ENCODE measurements around the gene CALU.

The CALU gene

GRCh38 chr7:128739048-128739962 lies at the start of gene CALU:
Gene CALU (plus strand): TSS chr7:128739359. CDS start chr7:128748584, 9,225 bp downstream.
- DNase-seq (ENCODE audit: low read depth) = peak; percentile 95

GRCh38 chr7:128691227-128691626 lies 47.9 kb upstream of the CALU start:
- no peak for DNase-seq (ENCODE audit: low read depth)

GRCh38 chr7:128692623-128693270 lies 46.4 kb upstream of the CALU start:
- no peak for DNase-seq (ENCODE audit: low read depth)

GRCh38 chr7:128693373-128694015 lies 45.7 kb upstream of the CALU start:
- no peak for DNase-seq (ENCODE audit: low read depth)

- DNase-seq (ENCODE audit: low read depth) = no peak
Measured at GRCh38 chr7:128694738-128695137, 44.4 kb upstream of the CALU start.

- DNase-seq (ENCODE audit: low read depth) = peak; percentile 63
Measured at GRCh38 chr7:128697302-128697905, 41.8 kb upstream of the CALU start.

- DNase-seq (ENCODE audit: low read depth) = no peak
Measured at GRCh38 chr7:128699196-128699712, 39.9 kb upstream of the CALU start.

GRCh38 chr7:128699895-128700294 lies 39.3 kb upstream of the CALU start:
- no peak for DNase-seq (ENCODE audit: low read depth)

- DNase-seq (ENCODE audit: low read depth) = no peak
Measured at GRCh38 chr7:128701062-128701785, 37.9 kb upstream of the CALU start.

GRCh38 chr7:128703609-128704241 lies 35.4 kb upstream of the CALU start:
- peak; percentile 18 for DNase-seq (ENCODE audit: low read depth)

- no peak for DNase-seq (ENCODE audit: low read depth)
Measured at GRCh38 chr7:128705891-128706333, 33.2 kb upstream of the CALU start.

GRCh38 chr7:128707752-128708151 lies 31.4 kb upstream of the CALU start:
- no peak for DNase-seq (ENCODE audit: low read depth)

GRCh38 chr7:128708235-128708634 lies 30.9 kb upstream of the CALU start:
- DNase-seq (ENCODE audit: low read depth) = no peak

- DNase-seq (ENCODE audit: low read depth) = no peak
Measured at GRCh38 chr7:128708824-128709223, 30.3 kb upstream of the CALU start.

- peak; percentile 52 for DNase-seq (ENCODE audit: low read depth)
Measured at GRCh38 chr7:128710481-128710880, 28.7 kb upstream of the CALU start.

GRCh38 chr7:128713794-128714193 lies 25.4 kb upstream of the CALU start:
- DNase-seq (ENCODE audit: low read depth) = peak; percentile 22

GRCh38 chr7:128714701-128715495 lies 24.3 kb upstream of the CALU start:
- DNase-seq (ENCODE audit: low read depth) = no peak

- DNase-seq (ENCODE audit: low read depth) = no peak
Measured at GRCh38 chr7:128718967-128719642, 20.1 kb upstream of the CALU start.

GRCh38 chr7:128721376-128721775 lies 17.8 kb upstream of the CALU start:
- no peak for DNase-seq (ENCODE audit: low read depth)
